ENCODE data around the gene USP7. TPM values are rescaled to one million over a fixed set of nuclear protein-coding genes. Genes with fewer than 3 reads are reported as not detected.

The USP7 gene
- total RNA-seq, 4 donors from 2014 or later = 125 to 139 (median 130) TPM

- H3K9me3 ChIP-seq = no peaks in the 10 kb centered on the region
- no peaks in the 10 kb centered on the region for H3K27me3 ChIP-seq
- peak overlapping the region in 2 of 4 donors; percentile 5 to 25 for H3K4me3 ChIP-seq
- peak overlapping the region; percentile 50 to 89 (median 55) for H3K27ac ChIP-seq
- peak in 1 of 3 donors; percentile 54 for DNase-seq
- no peak for TF ChIP-seq CTCF (IDR thresholded peaks at IDR 0.05)
- TF ChIP-seq POLR2A (IDR thresholded peaks at IDR 0.05) = no peak
- H3K4me1 ChIP-seq = peaks cover 15 to 70% (median 40%) of the 10 kb centered on the region in 4 donors
- no peaks in the 10 kb centered on the region for H3K36me3 ChIP-seq
Observed at GRCh38 chr16:8959921-8960787, 3.6 kb downstream of the USP7 start.

- Histone ChIP-seq H3K9me3 (no peaks in the 10 kb centered on the region), H3K36me3 (no peaks in the 10 kb centered on the region), H3K27ac (peak overlapping the region; percentile 26 to 72 (median 57)), H3K27me3 (no peaks in the 10 kb centered on the region), H3K4me3 (peak overlapping the region in 3 of 4 donors; percentile 8 to 15 (median 12)), H3K4me1 (peaks cover 15 to 81% (median 38%) of the 10 kb centered on the region in 4 donors)
- DNase-seq = peak in 2 of 3 donors; percentile 45 to 69
- TF ChIP-seq CTCF (IDR thresholded peaks at IDR 0.05) = no peak
- TF ChIP-seq POLR2A (IDR thresholded peaks at IDR 0.05) = no peak
Observed at GRCh38 chr16:8958344-8959167, 5.2 kb downstream of the USP7 start.

DNA sequence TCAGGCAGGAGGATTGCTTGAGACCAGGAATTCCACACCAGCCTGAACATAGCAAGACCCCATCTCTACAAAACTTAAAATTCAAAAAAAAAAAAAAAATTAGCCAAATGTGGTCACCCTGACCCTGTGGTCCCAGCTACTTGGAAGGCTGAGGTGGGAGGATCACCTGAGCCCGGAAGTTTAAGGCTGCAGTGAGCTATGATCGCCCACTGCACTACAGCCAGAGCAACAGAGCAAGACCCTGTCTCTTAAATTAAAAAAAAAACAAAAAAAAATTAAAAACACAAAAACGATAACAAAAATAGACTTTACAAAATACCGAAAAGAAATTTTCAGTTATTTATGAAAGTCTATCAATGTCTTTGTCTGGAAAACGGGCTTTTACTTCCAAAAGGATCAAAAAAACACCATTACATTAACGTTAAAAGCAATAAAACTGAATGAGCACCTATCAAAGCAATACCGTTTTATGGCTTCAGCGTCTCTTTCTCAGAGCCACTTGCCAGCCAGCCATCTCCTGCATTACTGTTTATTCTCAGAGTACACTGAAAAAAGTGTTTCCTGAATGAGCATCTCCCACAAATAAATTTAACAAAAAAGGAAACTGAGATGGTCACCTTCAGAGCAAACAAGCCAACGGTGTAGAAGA lies 6.1 kb downstream of the USP7 start:
- Histone ChIP-seq H3K27ac (peak overlapping the region in 3 of 4 donors; percentile 26 to 72 (median 59)), H3K4me3 (peak overlapping the region in 2 of 4 donors; percentile 8 to 12), H3K9me3 (no peaks in the 10 kb centered on the region), H3K27me3 (no peaks in the 10 kb centered on the region), H3K4me1 (peaks cover 15 to 85% (median 41%) of the 10 kb centered on the region in 4 donors), H3K36me3 (no peaks in the 10 kb centered on the region)
- TF ChIP-seq CTCF (IDR thresholded peaks at IDR 0.05) (no peak), POLR2A (IDR thresholded peaks at IDR 0.05) (no peak)
- no peak for DNase-seq

GRCh38 chr16:8957063-8957397 lies 6.7 kb downstream of the USP7 start:
- Histone ChIP-seq H3K36me3 (no peaks in the 10 kb centered on the region), H3K4me1 (peaks cover 15 to 89% (median 45%) of the 10 kb centered on the region in 4 donors), H3K9me3 (no peaks in the 10 kb centered on the region), H3K27me3 (no peaks in the 10 kb centered on the region), H3K27ac (peak overlapping the region in 1 of 4 donors; percentile 59), H3K4me3 (no peak overlapping the region)
- DNase-seq = no peak
- TF ChIP-seq POLR2A (IDR thresholded peaks at IDR 0.05) (no peak), CTCF (IDR thresholded peaks at IDR 0.05) (no peak)

Measured in Peyer's patch (tissue), 4 donors.